ENCODE results near the gene CCDC137. TPM values are rescaled to one million over a fixed set of nuclear protein-coding genes. Genes with fewer than 3 reads are reported as not detected.
"Not testable (repeated sequence)": the region's sequence is repeated elsewhere in the genome, so short reads cannot be mapped to it uniquely, and the experiment has no call there.

CCDC137 gene
- total RNA-seq (ENCODE audit: unreplicated experiment), result 33.8 TPM
- long read RNA-seq, transcript CCDC137-201 (6 exons, 2,468 nt), result major isoform, 12 of 23 reads
- long read RNA-seq, partial matches to known transcripts, result 3 of 23 reads
- long read RNA-seq, other reads (novel, unspliced or antisense), result 7 of 23 reads

- H3K4me1 Mint-ChIP-seq (ENCODE audit: low read depth, unreplicated experiment), result peaks cover 18% of the 10 kb centered on the region
- peak within 1 kb of the TSS; percentile 93 for H3K27ac Mint-ChIP-seq (ENCODE audit: unreplicated experiment)
- H3K9me3 Mint-ChIP-seq (ENCODE audit: unreplicated experiment), result peaks cover 3% of the 10 kb centered on the region
- H3K36me3 Mint-ChIP-seq (ENCODE audit: unreplicated experiment), result no peaks in the 10 kb centered on the region
- H3K4me3 Mint-ChIP-seq (ENCODE audit: unreplicated experiment), result peak within 1 kb of the TSS; percentile 98
- peak; percentile 98 for DNase-seq
- no peak for TF ChIP-seq CTCF (IDR thresholded peaks at IDR 0.05; ENCODE audit: partially characterized antibody, unreplicated experiment)
- peaks cover 2% of the 10 kb centered on the region for H3K27me3 Mint-ChIP-seq (ENCODE audit: unreplicated experiment)
Observed at GRCh38 chr17:81666342-81667191, at the start of gene CCDC137, which contains the start of gene OXLD1. TSS of gene CCDC137 (plus strand) at chr17:81666737. CDS start at chr17:81666767, 30 bp downstream. TSS of gene OXLD1 (minus strand) at chr17:81666605. CDS start at chr17:81666577, 28 bp downstream.

GRCh38 chr17:81616877-81617276 lies 49.7 kb upstream of the CCDC137 start:
- no peak for TF ChIP-seq CTCF (IDR thresholded peaks at IDR 0.05; ENCODE audit: partially characterized antibody, unreplicated experiment)
- Mint-ChIP-seq H3K9me3 (ENCODE audit: unreplicated experiment) (peaks cover 24% of the 10 kb centered on the region), H3K36me3 (ENCODE audit: unreplicated experiment) (peaks cover 7% of the 10 kb centered on the region), H3K27me3 (ENCODE audit: unreplicated experiment) (peaks cover 12% of the 10 kb centered on the region), H3K27ac (ENCODE audit: unreplicated experiment) (peak overlapping the region; percentile 82), H3K4me3 (ENCODE audit: unreplicated experiment) (peak overlapping the region; percentile 52), H3K4me1 (ENCODE audit: low read depth, unreplicated experiment) (peaks cover 41% of the 10 kb centered on the region)
- no peak for DNase-seq

GRCh38 chr17:81618307-81618706 lies 48.2 kb upstream of the CCDC137 start:
- H3K9me3 Mint-ChIP-seq (ENCODE audit: unreplicated experiment), result peaks cover 22% of the 10 kb centered on the region
- not testable (repeated sequence) for H3K27ac Mint-ChIP-seq (ENCODE audit: unreplicated experiment); H3K27me3 Mint-ChIP-seq (ENCODE audit: unreplicated experiment); H3K36me3 Mint-ChIP-seq (ENCODE audit: unreplicated experiment); H3K4me3 Mint-ChIP-seq (ENCODE audit: unreplicated experiment); DNase-seq
- H3K4me1 Mint-ChIP-seq (ENCODE audit: low read depth, unreplicated experiment), result peaks cover 27% of the 10 kb centered on the region

- DNase-seq, result no peak
- TF ChIP-seq CTCF (IDR thresholded peaks at IDR 0.05; ENCODE audit: partially characterized antibody, unreplicated experiment), result no peak
- Mint-ChIP-seq H3K36me3 (ENCODE audit: unreplicated experiment) (peaks cover 24% of the 10 kb centered on the region), H3K4me1 (ENCODE audit: low read depth, unreplicated experiment) (peaks cover 4% of the 10 kb centered on the region), H3K27ac (ENCODE audit: unreplicated experiment) (no peak overlapping the region), H3K27me3 (ENCODE audit: unreplicated experiment) (peaks cover 8% of the 10 kb centered on the region), H3K4me3 (ENCODE audit: unreplicated experiment) (no peak overlapping the region), H3K9me3 (ENCODE audit: unreplicated experiment) (peaks cover 5% of the 10 kb centered on the region)
Observed at GRCh38 chr17:81621494-81622130, 44.9 kb upstream of the CCDC137 start.

DNA sequence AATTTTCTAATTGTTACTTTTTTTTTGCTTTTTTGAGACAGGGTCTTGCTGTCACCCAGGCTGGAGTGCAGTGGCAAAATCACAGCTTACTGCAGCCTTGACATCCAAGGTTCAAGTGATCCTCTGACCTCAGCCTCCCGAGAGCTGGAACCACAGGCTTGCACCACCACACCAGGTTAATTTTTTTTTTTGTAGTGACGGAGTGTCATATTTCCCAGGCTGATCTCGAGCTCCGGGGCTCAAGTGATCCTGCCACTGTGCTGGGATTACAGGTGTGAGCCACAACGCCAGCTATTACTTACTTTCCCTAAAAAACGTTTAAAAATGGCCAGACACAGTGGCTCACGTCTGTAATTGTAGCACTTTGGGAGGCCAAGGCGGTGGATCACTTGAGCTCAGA lies 36.3 kb upstream of the CCDC137 start:
- no peak for TF ChIP-seq CTCF (IDR thresholded peaks at IDR 0.05; ENCODE audit: partially characterized antibody, unreplicated experiment)
- peaks cover 2% of the 10 kb centered on the region for H3K27me3 Mint-ChIP-seq (ENCODE audit: unreplicated experiment)
- peaks cover 2% of the 10 kb centered on the region for H3K4me1 Mint-ChIP-seq (ENCODE audit: low read depth, unreplicated experiment)
- no peak overlapping the region for H3K4me3 Mint-ChIP-seq (ENCODE audit: unreplicated experiment)
- no peak for DNase-seq
- H3K27ac Mint-ChIP-seq (ENCODE audit: unreplicated experiment), result no peak overlapping the region
- H3K9me3 Mint-ChIP-seq (ENCODE audit: unreplicated experiment), result no peaks in the 10 kb centered on the region
- peaks cover 8% of the 10 kb centered on the region for H3K36me3 Mint-ChIP-seq (ENCODE audit: unreplicated experiment)
